HUES6 (cell line): ENCODE measurements around the gene SNRPD3.
"Not testable (repeated sequence)": the region's sequence is repeated elsewhere in the genome, so short reads cannot be mapped to it uniquely, and the experiment has no call there.

ENCODE experiments used
- H3K27ac ChIP-seq: 2 replicates; pipeline ENCODE4 v1.7.0; 2013; ENCODE audit warnings: low read depth, mild to moderate bottlenecking, low read length, inconsistent platforms
- H3K27me3 ChIP-seq: 2 replicates; pipeline ENCODE4 v1.6.1; 2013; ENCODE audit warnings: low read length; ENCODE audit not compliant: control insufficient read depth, insufficient read depth
- H3K36me3 ChIP-seq: 2 replicates; pipeline ENCODE4 v1.6.1; 2013; ENCODE audit warnings: low read length; ENCODE audit not compliant: control insufficient read depth, insufficient read depth
- H3K4me1 ChIP-seq: 2 replicates; pipeline ENCODE4 v1.6.1; 2013; ENCODE audit warnings: low read length; ENCODE audit not compliant: control insufficient read depth, insufficient read depth
- H3K4me3 ChIP-seq: 2 replicates; pipeline ENCODE4 v1.5.1; 2013; ENCODE audit warnings: low read depth, low read length
- H3K9ac ChIP-seq: one replicate; pipeline ENCODE4 v1.6.1; 2013; ENCODE audit warnings: mild to moderate bottlenecking, low read length
- H3K9me3 ChIP-seq: 2 replicates; pipeline ENCODE4 v1.6.1; 2013; ENCODE audit warnings: low read depth, low read length; ENCODE audit not compliant: control insufficient read depth, insufficient read depth

The SNRPD3 gene

GRCh38 chr22:24593836-24594568 lies 38.2 kb downstream of the SNRPD3 start:
- H3K4me3 ChIP-seq, result no peak overlapping the region
- H3K36me3 ChIP-seq, result peaks cover 5% of the 10 kb centered on the region
- no peaks in the 10 kb centered on the region for H3K9me3 ChIP-seq
- H3K9ac ChIP-seq, result no peak overlapping the region
- H3K4me1 ChIP-seq, result peaks cover 21% of the 10 kb centered on the region
- H3K27ac ChIP-seq, result no peak overlapping the region
- H3K27me3 ChIP-seq, result no peaks in the 10 kb centered on the region

DNA sequence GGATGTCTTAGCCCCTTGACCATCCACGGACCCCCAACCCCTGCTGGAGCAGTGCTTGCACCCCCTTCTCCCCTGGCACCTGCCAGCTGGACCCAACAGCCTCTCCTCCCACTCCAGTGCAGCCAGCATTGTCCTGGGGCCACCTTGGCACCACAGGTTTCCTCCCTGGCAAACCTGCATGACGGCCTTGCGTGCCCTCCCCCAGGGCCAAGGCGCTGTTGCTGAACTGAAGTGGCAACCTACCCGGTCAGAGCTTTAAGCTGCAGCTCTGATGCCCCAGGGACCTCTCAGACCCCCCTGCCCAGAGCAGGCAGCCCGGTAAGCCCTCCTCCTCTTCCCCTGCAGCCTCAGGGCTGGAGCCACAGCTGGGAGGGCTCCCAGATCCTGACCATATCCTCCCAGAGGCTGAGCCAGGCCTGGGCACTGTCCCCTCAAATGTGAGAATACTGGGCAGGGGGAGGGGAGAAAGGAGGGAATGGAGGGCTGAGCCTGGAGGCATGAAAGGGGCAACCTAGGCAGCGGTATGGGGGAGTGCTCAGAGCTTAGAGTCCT lies 38.8 kb downstream of the SNRPD3 start:
- peaks cover 27% of the 10 kb centered on the region for H3K4me1 ChIP-seq
- no peak overlapping the region for H3K4me3 ChIP-seq
- H3K27me3 ChIP-seq, result no peaks in the 10 kb centered on the region
- no peak overlapping the region for H3K27ac ChIP-seq
- H3K9ac ChIP-seq, result no peak overlapping the region
- no peaks in the 10 kb centered on the region for H3K9me3 ChIP-seq
- no peaks in the 10 kb centered on the region for H3K36me3 ChIP-seq

DNA sequence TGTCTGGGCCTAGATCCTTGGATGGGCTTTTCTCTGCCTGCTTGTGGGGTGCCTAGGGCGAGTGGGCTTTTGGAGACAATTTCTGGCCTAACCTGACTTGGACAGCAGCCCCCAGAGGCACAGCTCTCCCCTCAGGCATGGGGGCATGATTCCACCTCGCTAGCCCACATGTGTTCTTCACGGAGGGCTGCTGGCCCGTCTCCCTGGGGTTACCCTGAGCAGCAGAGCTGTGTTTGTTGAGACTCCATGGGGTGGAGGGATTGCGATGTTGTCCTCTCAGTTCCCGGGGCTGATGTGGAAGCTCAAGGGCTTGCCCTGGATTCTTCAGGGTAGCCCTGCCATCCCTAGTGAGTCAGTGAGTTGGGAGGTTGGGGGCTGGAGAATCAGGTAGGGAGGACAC lies 39.4 kb downstream of the SNRPD3 start:
- no peaks in the 10 kb centered on the region for H3K9me3 ChIP-seq

GRCh38 chr22:24595863-24596262 lies 40.1 kb downstream of the SNRPD3 start:
- no peaks in the 10 kb centered on the region for H3K36me3 ChIP-seq
- H3K9me3 ChIP-seq, result no peaks in the 10 kb centered on the region
- H3K9ac ChIP-seq, result no peak overlapping the region
- H3K27me3 ChIP-seq, result no peaks in the 10 kb centered on the region
- no peak overlapping the region for H3K4me3 ChIP-seq
- peaks cover 29% of the 10 kb centered on the region for H3K4me1 ChIP-seq
- no peak overlapping the region for H3K27ac ChIP-seq

More for the DNA sequence above, 39.4 kb downstream of the SNRPD3 start:
- no peak overlapping the region for H3K27ac ChIP-seq
- no peak overlapping the region for H3K4me3 ChIP-seq
- H3K36me3 ChIP-seq, result no peaks in the 10 kb centered on the region
- H3K27me3 ChIP-seq, result no peaks in the 10 kb centered on the region
- no peak overlapping the region for H3K9ac ChIP-seq
- peaks cover 29% of the 10 kb centered on the region for H3K4me1 ChIP-seq

DNA sequence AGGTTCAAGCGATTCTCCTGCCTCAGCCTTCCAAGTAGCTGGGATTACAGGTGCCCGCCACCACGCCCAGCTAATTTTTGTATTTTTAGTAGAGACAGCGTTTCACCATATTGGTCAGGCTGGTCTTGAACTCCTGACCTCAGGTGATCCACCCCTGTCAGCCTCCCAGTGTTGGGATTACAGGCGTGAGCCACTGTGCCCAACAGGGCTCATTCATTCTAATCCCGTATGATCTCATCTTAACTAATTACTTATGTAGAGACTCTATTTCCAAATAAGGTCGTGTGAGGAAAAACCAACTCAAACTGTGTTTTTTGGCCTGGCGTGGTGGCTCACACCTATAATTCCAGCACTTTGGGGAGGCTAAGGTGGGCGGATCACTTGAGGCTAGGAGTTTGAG lies 41.3 kb downstream of the SNRPD3 start:
- not testable (repeated sequence) for H3K27me3 ChIP-seq, H3K27ac ChIP-seq, H3K9ac ChIP-seq, H3K9me3 ChIP-seq, H3K36me3 ChIP-seq, H3K4me3 ChIP-seq
- H3K4me1 ChIP-seq, result peaks cover 28% of the 10 kb centered on the region

DNA sequence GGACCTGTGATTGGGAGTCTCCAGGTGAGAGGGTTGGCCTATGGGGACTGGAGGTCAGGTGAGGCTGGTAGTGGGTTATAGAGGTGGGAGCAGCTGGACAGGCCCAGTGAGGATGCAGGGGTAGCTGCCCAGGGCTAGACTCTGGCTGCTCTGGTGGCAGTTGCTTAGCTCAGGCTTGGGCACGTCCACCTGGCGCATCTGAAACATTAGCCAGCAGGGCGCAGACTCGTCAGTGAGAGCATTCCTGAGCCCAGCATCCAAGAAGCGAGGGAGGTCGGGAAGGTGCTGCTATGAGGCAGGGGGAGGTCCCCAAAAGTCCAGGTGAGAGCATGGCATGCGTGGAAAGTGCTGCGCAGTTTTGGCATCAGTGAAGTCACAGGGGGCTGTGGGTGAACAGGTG lies 43.7 kb downstream of the SNRPD3 start:
- Histone ChIP-seq H3K27me3 (no peaks in the 10 kb centered on the region), H3K4me3 (no peak overlapping the region), H3K9me3 (no peaks in the 10 kb centered on the region), H3K36me3 (no peaks in the 10 kb centered on the region), H3K9ac (no peak overlapping the region), H3K27ac (no peak overlapping the region), H3K4me1 (peaks cover 19% of the 10 kb centered on the region)

GRCh38 chr22:24599958-24600715 lies 44.3 kb downstream of the SNRPD3 start:
- not testable (repeated sequence) for H3K9me3 ChIP-seq, H3K36me3 ChIP-seq, H3K27ac ChIP-seq, H3K9ac ChIP-seq, H3K27me3 ChIP-seq, H3K4me3 ChIP-seq
- peaks cover 15% of the 10 kb centered on the region for H3K4me1 ChIP-seq

GRCh38 chr22:24601217-24602104 lies 45.7 kb downstream of the SNRPD3 start:
- no peaks in the 10 kb centered on the region for H3K9me3 ChIP-seq

GRCh38 chr22:24602105-24602749 lies 46.4 kb downstream of the SNRPD3 start:
- H3K9ac ChIP-seq, H3K36me3 ChIP-seq, H3K9me3 ChIP-seq, H3K27ac ChIP-seq, H3K4me3 ChIP-seq, H3K27me3 ChIP-seq: not testable (repeated sequence)
- peaks cover 15% of the 10 kb centered on the region for H3K4me1 ChIP-seq

More at GRCh38 chr22:24601217-24602104, 45.7 kb downstream of the SNRPD3 start:
- H3K36me3 ChIP-seq, result no peaks in the 10 kb centered on the region
- no peak overlapping the region for H3K27ac ChIP-seq
- H3K27me3 ChIP-seq, result no peaks in the 10 kb centered on the region
- no peak overlapping the region for H3K4me3 ChIP-seq
- peaks cover 15% of the 10 kb centered on the region for H3K4me1 ChIP-seq
- no peak overlapping the region for H3K9ac ChIP-seq
